ENCODE results near the gene TAF7.
"Not testable (repeated sequence)": the region's sequence is repeated elsewhere in the genome, so short reads cannot be mapped to it uniquely, and the experiment has no call there.

Gene TAF7

DNA sequence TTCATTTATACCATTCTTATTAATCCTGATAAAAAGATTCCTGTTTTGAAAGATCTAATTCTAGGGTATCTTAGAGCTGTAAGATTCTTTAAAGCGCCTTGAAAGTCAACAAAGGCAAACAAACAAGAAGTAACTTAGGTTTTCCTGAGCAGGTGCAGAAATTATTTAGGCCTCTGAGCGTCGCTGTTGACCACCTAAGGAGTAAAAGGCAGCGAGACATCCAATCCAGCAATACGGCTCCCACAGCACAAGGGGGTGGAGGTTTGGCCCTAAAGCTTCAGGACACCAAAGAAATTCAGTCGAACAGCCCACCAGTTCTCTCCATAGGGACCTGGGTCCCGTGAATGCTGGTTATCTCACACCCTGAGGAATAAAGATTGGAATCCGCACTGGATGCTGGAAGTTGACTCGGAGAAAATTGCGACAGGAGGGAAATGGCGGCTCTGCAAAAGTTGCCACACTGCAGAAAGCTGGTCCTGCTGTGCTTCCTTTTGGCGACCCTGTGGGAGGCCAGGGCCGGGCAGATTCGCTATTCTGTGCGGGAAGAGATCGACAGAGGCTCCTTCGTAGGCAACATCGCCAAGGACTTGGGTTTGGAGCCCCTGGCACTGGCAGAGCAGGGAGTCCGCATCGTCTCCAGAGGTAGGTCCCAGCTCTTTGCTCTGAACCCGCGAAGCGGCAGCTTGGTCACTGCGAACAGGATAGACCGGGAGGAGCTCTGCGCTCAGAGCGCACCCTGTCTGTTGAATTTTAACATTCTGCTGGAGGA lies 18.1 kb upstream of the TAF7 start, which contains the start of gene PCDHGA2:
PCDHGA2 (plus strand) TSS at position 223 of the 769 bp plus-strand sequence.
- no peak for DNase-seq (ENCODE audit: low spot score)

DNA sequence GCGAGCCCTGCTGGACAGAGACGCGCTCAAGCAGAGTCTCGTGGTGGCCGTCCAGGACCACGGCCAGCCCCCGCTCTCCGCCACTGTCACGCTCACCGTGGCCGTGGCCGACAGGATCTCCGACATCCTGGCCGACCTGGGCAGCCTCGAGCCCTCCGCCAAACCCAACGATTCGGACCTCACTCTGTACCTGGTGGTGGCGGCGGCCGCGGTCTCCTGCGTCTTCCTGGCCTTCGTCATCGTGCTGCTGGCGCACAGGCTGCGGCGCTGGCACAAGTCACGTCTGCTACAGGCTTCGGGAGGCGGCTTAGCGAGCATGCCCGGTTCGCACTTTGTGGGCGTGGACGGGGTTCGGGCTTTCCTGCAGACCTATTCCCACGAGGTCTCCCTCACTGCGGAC lies 12.0 kb upstream of the TAF7 start:
- not testable (repeated sequence) for DNase-seq (ENCODE audit: low spot score)

DNA sequence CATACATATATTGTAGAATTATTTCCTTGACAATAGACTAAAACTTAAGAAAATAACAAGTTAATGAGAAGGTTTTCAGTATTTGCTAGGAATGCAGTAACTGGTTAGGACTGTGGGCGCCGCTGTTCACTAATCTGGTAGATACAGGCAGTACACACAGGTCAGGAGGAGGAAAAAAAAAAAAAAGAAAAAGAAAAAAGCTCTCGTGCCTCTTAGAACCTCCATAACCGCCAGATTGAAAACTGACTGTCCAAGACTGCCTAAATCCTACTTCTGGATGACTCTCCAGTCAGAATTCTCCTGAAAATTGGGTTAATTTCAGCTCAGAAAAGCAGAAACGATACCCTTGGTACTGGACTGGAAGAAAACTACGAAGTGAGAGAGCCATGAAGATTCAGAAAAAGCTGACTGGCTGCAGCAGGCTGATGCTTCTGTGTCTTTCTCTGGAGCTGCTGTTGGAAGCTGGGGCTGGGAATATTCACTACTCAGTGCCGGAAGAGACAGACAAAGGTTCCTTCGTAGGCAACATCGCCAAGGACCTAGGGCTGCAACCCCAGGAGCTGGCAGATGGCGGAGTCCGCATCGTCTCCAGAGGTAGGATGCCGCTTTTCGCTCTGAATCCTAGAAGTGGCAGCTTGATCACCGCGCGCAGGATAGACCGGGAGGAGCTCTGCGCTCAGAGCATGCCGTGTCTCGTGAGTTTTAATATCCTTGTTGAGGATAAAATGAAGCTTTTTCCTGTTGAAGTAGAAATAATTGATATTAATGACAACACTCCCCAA lies 9.9 kb upstream of the TAF7 start, which contains the start of gene PCDHGA1:
PCDHGA1 (plus strand) TSS at position 216 of the 782 bp plus-strand sequence.
- peak; percentile 71 for DNase-seq (ENCODE audit: low spot score)

DNA sequence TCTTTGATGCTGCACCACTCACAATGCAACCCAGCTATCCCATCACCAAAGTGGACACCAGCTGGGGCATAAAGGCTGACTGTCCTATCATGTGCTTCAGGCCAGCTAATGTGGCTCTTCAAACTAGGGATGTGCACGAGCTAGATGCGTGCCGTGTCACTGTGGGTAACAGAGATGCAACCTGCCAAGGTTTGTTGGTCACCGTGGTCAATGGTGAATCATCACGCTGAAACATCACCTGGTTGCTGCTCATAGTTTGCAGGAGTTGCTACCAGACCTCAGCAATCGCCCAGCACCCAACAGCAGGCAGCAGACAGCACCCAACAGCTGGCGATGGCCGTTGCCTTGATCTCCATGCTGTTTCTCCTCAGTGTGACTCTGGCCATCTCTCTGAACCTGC lies 7.6 kb upstream of the TAF7 start:
- DNase-seq (ENCODE audit: low spot score) = no peak

DNA sequence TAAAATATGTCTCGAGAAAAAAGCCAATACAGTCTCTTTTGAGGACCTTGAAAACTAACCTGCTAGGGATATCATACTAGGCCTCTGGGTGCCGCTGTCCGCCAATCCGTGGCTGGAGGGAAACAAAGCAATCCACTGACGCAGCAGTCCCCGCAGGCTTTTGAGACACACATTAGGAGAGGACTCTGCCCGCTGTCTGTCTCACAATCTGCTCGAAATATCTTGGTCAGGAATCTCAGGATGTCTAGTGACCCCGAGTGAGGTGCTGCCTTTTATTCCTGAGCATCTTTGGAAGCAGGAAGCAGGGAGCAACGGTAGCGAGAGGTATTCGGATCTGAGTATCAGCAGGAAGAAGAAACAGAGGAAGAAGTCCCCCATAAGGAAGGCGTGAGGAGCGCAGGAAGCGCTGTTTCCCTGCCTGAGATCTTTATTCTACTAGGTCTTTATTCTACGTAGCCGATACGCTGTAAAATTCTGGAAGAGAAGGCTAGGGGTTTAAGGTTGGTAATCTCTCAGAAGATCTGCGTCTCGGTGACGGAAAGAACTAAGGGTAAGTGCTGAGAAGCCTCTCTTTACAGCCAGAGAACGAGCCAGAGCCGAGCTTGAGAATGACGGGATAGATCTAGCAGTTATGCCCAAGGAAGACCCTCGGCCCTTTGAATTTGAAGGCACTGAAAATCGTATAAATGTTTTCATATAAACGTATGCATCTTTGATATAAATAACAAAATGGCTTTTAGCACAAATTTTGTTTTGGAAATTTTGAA lies 5.7 kb upstream of the TAF7 start:
- DNase-seq (ENCODE audit: low spot score) = peak; percentile 90

DNA sequence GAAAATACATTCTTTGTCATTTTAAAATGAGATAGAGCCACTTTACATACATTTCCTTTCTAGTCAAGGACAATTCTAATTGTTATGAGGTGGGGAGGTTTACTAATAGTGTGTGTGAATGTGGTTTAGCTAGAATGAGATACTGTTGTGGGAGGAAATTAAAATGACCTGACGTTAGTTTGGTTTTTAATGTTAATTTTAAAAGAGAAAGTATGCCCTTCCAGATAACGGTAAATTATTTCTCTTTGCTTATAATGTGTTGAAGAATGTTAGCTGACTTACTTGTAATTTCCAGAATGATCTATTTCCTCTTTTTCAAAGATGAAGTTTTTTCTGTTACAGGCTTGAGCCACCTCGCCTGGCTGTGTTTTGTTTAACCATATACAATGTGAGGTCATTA lies 1.7 kb upstream of the TAF7 start:
- DNase-seq (ENCODE audit: low spot score) = no peak

DNA sequence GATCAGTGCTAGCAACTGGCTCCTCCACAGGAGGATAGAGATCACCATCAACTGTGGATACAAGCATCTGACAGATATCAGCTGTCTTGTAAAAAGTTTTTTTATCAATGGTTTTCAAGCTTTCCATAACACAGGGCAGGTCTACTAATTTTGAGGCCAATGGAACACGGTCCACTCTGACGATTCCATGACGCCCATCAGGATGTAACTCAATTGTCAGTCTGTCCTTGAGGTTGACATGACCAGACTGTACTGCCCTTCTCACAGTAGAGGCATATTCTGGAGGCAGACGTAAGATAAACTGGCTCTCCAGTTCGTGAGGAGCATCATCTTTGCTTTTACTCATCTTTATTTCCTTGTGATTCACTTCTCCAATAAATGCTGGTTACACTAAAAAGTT lies 885 bp downstream of the TAF7 start:
- peak; percentile 43 for DNase-seq (ENCODE audit: low spot score)

DNA sequence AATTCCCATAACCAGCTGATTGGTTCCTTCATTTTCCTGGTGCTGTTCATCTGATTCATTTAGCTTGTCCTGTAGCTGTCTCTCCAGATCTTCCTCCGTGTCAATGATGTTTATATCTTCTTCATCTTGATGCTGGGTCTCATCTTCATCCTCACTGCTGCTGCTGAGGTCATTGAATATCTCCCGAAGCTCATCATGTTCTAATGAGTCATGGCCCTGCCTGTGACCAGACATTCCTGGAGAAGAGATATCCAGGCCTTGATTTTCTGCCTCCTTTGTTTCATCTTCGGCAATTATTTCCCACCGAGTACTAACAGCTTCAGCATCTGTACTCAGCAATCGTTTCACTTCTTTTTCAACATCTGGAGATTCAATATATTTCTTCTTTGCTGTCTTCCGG lies 1.4 kb downstream of the TAF7 start:
- DNase-seq (ENCODE audit: low spot score) = peak; percentile 60

DNA sequence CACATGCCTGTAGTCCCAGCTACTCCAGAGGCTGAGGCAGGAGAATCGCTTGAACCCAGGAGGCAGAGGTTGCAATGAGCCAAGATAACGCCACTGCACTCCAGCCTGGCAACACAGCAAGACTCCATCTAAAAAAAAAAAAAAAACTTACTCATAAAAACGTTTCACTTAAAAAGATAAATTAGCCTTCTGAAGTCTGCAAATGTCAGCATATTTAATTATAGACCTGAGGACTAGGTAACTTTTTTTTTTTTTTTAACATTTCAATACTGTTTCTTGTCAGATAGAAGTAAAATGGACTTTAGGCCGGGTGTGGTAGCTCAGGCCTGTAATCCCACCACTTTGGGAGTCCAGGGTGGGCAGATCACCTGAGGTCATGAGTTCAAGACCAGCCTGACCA lies 3.6 kb downstream of the TAF7 start:
- not testable (repeated sequence) for DNase-seq (ENCODE audit: low spot score)

DNA sequence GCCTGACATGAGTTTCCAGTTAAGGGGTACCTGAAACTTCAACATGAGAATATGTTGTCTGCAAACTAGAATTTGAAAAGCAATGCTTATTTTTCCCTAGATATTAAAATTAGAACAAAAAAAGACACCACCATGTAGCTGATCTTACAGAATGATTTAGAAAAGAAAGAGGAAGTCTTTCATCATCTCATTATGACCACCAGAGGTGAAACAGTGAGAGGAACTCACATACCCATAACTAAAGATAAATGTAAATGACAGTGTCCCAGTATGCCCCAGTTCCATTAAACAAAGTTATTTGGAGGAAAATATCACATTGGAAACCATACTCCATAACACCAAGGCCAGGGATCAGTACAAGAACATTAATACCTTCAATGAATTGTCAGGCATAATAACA lies 6.9 kb downstream of the TAF7 start:
- DNase-seq (ENCODE audit: low spot score) = no peak

DNA sequence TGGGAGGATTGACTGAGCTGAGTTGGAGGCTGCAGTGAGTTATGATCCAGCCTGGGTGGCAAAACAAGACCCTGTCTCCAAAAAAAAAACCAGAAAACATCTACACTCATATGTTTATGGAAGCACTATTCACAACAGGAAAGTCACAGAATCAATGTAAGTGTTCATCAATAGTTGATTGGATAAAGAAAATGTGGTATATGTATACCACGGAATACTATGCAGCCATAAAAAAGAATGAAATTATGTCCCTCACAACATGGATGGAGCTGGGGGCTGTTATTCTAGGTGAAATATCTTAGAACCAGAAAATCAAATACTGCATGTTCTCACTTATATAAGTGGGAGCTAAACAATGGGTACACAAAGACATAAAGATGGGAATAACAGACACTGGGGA lies 14.0 kb downstream of the TAF7 start:
- no peak for DNase-seq (ENCODE audit: low spot score)

DNA sequence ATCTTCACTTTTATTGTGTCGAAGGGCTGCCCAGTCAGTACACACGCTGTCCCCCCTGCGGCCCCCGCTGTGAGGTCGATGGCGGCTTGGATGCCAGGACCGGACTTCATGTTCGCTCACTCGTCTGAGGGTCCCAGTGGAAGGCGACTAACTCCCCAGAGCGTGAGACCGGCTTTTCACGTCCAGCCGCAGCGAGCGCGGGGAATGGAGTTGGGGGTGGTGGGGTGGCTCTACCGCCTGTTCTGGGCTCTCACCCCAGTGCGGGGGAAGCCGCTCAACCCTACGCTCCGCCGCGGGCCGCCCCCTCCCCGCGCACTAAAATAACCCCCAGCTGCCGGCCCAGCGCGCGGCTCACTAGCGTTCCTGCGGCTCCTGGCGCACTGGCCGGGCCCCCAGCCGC lies 16.8 kb downstream of the TAF7 start, which contains the start of gene SLC25A2:
SLC25A2 (minus strand) TSS at position 294 of the 400 bp plus-strand sequence; CDS start at position 110, 184 bp downstream.
- DNase-seq (ENCODE audit: low spot score) = no peak

DNA sequence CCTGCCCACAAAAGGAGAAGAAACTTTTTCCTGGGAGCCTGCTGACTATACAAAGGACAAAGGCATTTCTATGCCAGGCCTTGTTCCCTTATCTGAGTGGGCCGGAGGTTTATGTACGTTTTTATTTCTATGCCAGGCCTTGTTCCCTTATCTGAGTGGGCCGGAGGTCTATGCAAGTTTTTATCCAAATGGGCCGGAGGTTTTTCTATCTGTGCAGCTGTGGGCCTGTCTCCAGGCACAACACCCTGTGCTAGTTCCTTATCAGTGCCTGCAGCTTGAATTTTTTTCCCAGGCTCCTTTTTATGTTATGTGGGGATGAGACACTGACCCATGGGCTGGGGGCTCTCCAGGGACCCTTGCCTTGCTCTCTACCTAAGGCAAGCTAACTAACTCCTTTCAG lies 22.2 kb downstream of the TAF7 start:
- no peak for DNase-seq (ENCODE audit: low spot score)

DNA sequence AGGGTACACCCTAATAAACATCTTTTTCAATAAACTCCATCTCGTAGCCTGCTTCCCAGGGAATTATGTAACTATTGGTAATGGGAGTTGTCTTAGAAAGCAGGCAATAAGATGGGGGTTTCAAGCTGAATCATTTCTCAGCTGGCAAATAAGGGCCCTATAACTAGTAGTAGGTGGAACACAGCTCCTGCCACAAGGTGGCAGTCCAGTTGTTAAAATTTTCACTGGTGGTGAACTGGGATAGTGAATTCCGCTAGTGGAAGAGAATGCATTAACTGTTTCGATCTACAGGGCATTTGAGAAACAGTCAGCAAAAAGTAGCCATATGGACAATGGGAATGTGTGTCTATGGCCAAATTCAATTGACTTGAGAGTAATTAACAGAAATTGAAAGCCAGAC lies 47.7 kb downstream of the TAF7 start:
- peak; percentile 66 for DNase-seq (ENCODE audit: low spot score)

DNA sequence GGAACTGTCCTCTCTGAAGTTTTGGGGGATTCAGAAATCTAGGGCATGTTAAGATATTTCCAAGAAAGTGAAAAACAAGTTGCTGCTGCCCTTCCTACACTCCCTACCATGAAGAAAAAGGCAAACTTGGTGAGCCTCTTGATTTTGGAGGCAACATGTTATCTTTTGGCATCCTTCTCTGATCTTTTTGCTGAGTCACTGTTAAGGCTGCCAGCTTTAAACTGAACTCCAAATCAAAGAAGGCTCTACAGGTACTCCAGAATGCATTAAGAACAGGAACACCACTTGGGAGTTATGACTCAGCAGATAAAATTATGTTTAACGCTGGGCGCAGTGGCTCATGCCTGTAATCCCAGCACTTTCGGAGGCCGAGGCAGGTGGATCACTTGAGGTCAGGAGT lies 51.4 kb downstream of the TAF7 start:
- no peak for DNase-seq (ENCODE audit: low spot score)
